Activated CD4-positive, alpha-beta T cell treated with anti-CD3 and anti-CD28 coated beads, Interleukin-2, amount 10 ng/mL, durations not matched to agents 24 days and 14 days (primary cell): Measurements from ENCODE around the gene BACH1. TPM values are rescaled to one million over a fixed set of nuclear protein-coding genes. Genes with fewer than 3 reads are reported as not detected.

Source experiments
- total RNA-seq: library from RNA; stranded (reverse); gene quantifications from 2 replicates; pipeline ENCODE4 v1.2.3, GENCODE V29; 2022

The BACH1 gene
- total RNA-seq, 1 donor from 2014 or later, result 21.5 TPM

Other genes starting within 250 kb of the BACH1 start
- 432 and 438 TPM in 2 replicates for gene CCT8, start 225.3 kb upstream of the BACH1 start, total RNA-seq
- gene MAP3K7CL, start 168.3 kb upstream of the BACH1 start, total RNA-seq, result 4.0 and 4.3 TPM in 2 replicates